ENCODE results near the gene COL6A3.
"Not testable (repeated sequence)": the region's sequence is repeated elsewhere in the genome, so short reads cannot be mapped to it uniquely, and the experiment has no call there.

The COL6A3 gene

GRCh38 chr2:237364655-237365054 lies 49.3 kb downstream of the COL6A3 start:
- Histone ChIP-seq H3K27me3 (ENCODE audit: control insufficient read depth, insufficient read depth, low read length) (no peaks in the 10 kb centered on the region), H3K4me1 (ENCODE audit: control insufficient read depth, low read depth, low read length) (peaks cover 1% of the 10 kb centered on the region), H3K4me3 (ENCODE audit: low read length) (no peak overlapping the region), H3K27ac (ENCODE audit: low read length) (no peak overlapping the region), H3K9me3 (ENCODE audit: control insufficient read depth, low read depth, low read length) (no peaks in the 10 kb centered on the region), H3K36me3 (ENCODE audit: control insufficient read depth, low read depth, low read length) (no peaks in the 10 kb centered on the region), H3K9ac (ENCODE audit: low read length) (no peak overlapping the region)

- Histone ChIP-seq H3K4me1 (ENCODE audit: control insufficient read depth, low read depth, low read length) (peaks cover 19% of the 10 kb centered on the region), H3K9ac (ENCODE audit: low read length) (no peak overlapping the region), H3K27me3 (ENCODE audit: control insufficient read depth, insufficient read depth, low read length) (no peaks in the 10 kb centered on the region), H3K4me3 (ENCODE audit: low read length) (no peak overlapping the region), H3K36me3 (ENCODE audit: control insufficient read depth, low read depth, low read length) (no peaks in the 10 kb centered on the region), H3K27ac (ENCODE audit: low read length) (no peak overlapping the region), H3K9me3 (ENCODE audit: control insufficient read depth, low read depth, low read length) (no peaks in the 10 kb centered on the region)
Observed at GRCh38 chr2:237361194-237362004, 52.6 kb downstream of the COL6A3 start.

DNA sequence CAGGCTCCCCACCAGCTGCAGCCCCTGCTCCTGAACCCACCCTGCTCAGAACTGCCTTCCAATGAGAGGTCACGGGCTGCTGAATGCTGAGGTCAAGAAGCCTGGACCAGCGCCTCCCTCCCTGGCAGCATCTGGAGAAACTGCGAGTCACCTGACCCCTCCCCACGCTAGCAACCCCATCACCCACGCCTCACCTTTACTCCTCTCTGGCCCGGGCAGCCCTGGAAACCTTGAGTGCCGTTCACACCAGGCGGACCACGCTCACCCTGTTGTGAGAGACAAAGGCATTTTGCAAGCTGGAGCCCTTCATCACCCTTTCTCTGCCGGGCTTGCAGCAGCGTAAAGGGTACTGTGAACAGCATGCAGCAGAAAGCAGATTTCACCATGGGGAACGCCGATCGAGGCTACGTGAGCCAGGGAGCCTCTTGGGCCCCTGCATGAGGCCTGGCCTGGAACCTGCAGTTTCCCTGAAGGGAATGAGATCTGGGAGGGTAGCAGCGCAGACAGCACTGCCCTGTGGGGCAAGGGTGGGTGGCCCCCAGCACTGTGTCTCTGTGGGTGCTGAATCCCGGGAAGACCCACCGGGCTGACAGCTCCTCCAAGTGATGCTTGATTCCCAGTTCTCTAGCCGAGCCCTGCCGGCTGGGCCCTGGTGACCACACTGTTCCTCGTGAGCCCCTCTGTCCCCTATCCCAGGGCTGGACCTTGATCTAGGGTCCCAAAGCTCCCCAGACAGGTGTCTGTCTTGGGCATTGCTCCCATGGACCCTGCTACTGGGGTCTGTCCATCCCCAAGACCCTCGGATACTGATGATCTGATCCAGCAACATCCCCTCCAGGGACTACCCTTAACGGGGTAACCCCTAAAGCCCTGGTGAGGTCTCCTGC lies 53.8 kb downstream of the COL6A3 start:
- H3K9me3 ChIP-seq (ENCODE audit: control insufficient read depth, low read depth, low read length) = no peaks in the 10 kb centered on the region
- no peak overlapping the region for H3K9ac ChIP-seq (ENCODE audit: low read length)
- no peak overlapping the region for H3K27ac ChIP-seq (ENCODE audit: low read length)
- no peak overlapping the region for H3K4me3 ChIP-seq (ENCODE audit: low read length)
- peaks cover 19% of the 10 kb centered on the region for H3K4me1 ChIP-seq (ENCODE audit: control insufficient read depth, low read depth, low read length)
- H3K27me3 ChIP-seq (ENCODE audit: control insufficient read depth, insufficient read depth, low read length) = no peaks in the 10 kb centered on the region
- no peaks in the 10 kb centered on the region for H3K36me3 ChIP-seq (ENCODE audit: control insufficient read depth, low read depth, low read length)

DNA sequence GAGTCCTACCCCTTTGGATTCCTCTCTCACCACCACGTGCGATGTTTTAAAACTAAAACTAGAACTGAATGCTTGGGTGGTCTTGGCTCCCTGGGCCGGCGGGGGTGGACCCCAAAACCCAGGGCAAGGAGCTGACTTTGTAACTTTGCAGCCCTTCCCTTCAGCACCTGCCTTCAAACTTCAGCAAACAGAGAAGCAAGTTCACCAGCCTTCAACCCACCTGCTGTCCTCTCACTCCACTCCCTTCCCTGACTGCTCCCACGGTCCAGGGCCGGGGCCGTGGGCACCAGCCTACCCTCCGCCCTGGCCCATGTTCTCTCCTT lies 54.5 kb downstream of the COL6A3 start:
- H3K4me1 ChIP-seq (ENCODE audit: control insufficient read depth, low read depth, low read length) = peaks cover 19% of the 10 kb centered on the region
- no peaks in the 10 kb centered on the region for H3K36me3 ChIP-seq (ENCODE audit: control insufficient read depth, low read depth, low read length)
- no peak overlapping the region for H3K4me3 ChIP-seq (ENCODE audit: low read length)
- H3K9ac ChIP-seq (ENCODE audit: low read length) = no peak overlapping the region
- H3K27ac ChIP-seq (ENCODE audit: low read length) = no peak overlapping the region
- no peaks in the 10 kb centered on the region for H3K27me3 ChIP-seq (ENCODE audit: control insufficient read depth, insufficient read depth, low read length)
- no peaks in the 10 kb centered on the region for H3K9me3 ChIP-seq (ENCODE audit: control insufficient read depth, low read depth, low read length)

DNA sequence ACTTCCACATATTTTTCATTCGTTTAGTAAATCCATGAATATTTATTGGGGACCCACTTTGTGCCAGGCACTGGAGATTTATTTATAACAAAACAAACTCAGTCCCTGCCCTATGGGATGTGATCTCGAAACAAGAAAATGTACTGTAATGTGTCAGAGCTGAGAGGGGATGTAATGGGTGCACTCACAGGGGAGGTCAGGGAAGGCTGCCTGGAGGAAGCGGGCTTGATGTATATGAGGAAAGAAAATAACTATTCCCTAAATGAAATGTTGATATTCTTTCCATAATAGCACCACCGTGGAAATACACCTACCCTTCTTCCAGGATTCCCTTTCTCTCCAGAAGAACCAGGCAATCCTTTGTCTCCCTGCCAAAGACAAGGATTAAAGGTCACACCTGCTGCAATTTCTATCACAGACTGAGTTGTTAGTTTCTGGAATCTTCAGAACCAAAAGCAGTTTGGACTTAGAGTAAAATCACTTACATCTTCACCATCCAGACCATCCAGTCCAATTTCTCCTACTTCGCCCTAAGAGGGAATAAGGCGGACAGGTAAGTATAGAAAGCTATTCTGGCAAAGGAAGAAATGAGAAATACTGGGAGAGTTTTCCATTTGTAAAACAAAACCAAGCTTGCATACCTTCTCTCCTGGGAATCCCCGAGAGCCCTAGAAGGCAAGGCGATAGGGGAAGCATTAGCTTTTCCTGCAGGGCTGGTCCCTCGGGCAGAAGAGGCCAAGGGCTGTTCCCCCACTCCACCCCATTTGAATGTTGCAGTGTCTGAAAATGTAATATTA lies 55.0 kb downstream of the COL6A3 start:
- H3K36me3 ChIP-seq (ENCODE audit: control insufficient read depth, low read depth, low read length) = no peaks in the 10 kb centered on the region
- no peak overlapping the region for H3K27ac ChIP-seq (ENCODE audit: low read length)
- no peaks in the 10 kb centered on the region for H3K9me3 ChIP-seq (ENCODE audit: control insufficient read depth, low read depth, low read length)
- H3K27me3 ChIP-seq (ENCODE audit: control insufficient read depth, insufficient read depth, low read length) = no peaks in the 10 kb centered on the region
- no peak overlapping the region for H3K9ac ChIP-seq (ENCODE audit: low read length)
- peaks cover 19% of the 10 kb centered on the region for H3K4me1 ChIP-seq (ENCODE audit: control insufficient read depth, low read depth, low read length)
- peak overlapping the region; percentile 11 for H3K4me3 ChIP-seq (ENCODE audit: low read length)

- H3K27me3 ChIP-seq (ENCODE audit: control insufficient read depth, insufficient read depth, low read length) = peaks cover 7% of the 10 kb centered on the region
- H3K27ac ChIP-seq (ENCODE audit: low read length) = no peak overlapping the region
- H3K4me1 ChIP-seq (ENCODE audit: control insufficient read depth, low read depth, low read length) = peaks cover 19% of the 10 kb centered on the region
- no peaks in the 10 kb centered on the region for H3K9me3 ChIP-seq (ENCODE audit: control insufficient read depth, low read depth, low read length)
- H3K4me3 ChIP-seq (ENCODE audit: low read length) = no peak overlapping the region
- no peaks in the 10 kb centered on the region for H3K36me3 ChIP-seq (ENCODE audit: control insufficient read depth, low read depth, low read length)
- no peak overlapping the region for H3K9ac ChIP-seq (ENCODE audit: low read length)
Observed at GRCh38 chr2:237355701-237356100, 58.3 kb downstream of the COL6A3 start.

DNA sequence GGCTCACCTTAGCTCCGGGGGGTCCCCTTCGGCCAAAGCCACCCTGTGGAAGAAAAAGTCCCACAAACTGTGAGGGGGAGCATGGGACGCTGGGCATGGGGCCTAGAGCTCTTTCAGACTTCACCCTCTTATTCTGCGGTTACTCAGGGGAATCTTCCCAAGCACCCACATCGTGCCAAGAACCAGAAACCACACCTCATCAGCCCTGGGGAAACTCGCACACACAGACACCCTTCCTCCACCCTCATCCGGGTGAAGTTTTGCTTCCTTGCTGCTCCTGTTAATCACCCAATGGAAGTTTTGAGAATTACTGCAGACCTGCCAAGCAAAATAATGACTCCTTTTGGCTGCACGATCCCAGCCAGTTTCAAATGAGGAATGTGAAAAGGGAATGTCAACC lies 59.1 kb downstream of the COL6A3 start:
- H3K4me1 ChIP-seq (ENCODE audit: control insufficient read depth, low read depth, low read length) = peaks cover 19% of the 10 kb centered on the region
- H3K9ac ChIP-seq (ENCODE audit: low read length) = no peak overlapping the region

DNA sequence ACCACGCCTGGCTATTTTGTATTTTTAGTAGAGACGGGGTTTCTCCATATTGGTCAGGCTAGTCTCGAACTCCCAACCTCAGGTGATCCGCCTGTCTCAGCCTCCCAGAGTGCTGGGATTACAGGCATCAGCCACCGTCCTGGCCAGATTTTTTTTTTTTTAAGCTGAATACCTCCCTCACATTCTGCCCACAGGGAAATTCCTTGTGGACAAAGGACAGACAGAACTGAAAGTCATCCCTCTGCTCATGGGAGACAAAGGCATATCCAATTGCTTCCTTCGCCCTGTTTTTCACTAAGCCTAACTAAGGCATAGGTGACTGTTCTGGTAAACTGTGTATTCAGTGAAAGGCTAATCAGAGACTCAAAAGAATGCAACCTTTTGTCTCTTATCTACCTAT lies 59.8 kb downstream of the COL6A3 start:
- not testable (repeated sequence) for H3K4me3 ChIP-seq (ENCODE audit: low read length); H3K9me3 ChIP-seq (ENCODE audit: control insufficient read depth, low read depth, low read length); H3K27ac ChIP-seq (ENCODE audit: low read length); H3K9ac ChIP-seq (ENCODE audit: low read length); H3K27me3 ChIP-seq (ENCODE audit: control insufficient read depth, insufficient read depth, low read length); H3K36me3 ChIP-seq (ENCODE audit: control insufficient read depth, low read depth, low read length)
- peaks cover 12% of the 10 kb centered on the region for H3K4me1 ChIP-seq (ENCODE audit: control insufficient read depth, low read depth, low read length)

More for the DNA sequence above, 59.1 kb downstream of the COL6A3 start:
- no peaks in the 10 kb centered on the region for H3K36me3 ChIP-seq (ENCODE audit: control insufficient read depth, low read depth, low read length)
- peaks cover 7% of the 10 kb centered on the region for H3K27me3 ChIP-seq (ENCODE audit: control insufficient read depth, insufficient read depth, low read length)
- no peaks in the 10 kb centered on the region for H3K9me3 ChIP-seq (ENCODE audit: control insufficient read depth, low read depth, low read length)
- H3K27ac ChIP-seq (ENCODE audit: low read length) = no peak overlapping the region
- H3K4me3 ChIP-seq (ENCODE audit: low read length) = no peak overlapping the region

DNA sequence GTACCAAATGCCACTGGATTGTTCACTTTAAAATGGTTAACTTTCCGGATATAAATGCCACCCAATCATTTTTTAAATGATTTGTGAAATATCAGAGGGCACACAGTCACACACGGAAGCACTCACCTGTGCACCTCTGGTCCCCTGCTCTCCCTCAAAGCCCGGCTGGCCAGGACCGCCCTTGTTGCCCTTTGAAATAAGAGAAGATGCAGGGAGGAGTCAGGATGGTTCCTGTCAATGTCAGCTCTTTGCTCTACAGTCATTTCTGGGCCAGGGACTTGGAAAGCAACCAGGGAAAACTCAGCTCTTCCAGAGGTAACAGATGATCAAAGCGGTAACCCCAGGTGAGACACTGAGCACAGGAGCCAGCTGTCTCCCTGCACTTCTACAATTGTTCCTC lies 60.7 kb downstream of the COL6A3 start:
- Histone ChIP-seq H3K9me3 (ENCODE audit: control insufficient read depth, low read depth, low read length) (no peaks in the 10 kb centered on the region), H3K27ac (ENCODE audit: low read length) (no peak overlapping the region), H3K4me3 (ENCODE audit: low read length) (no peak overlapping the region), H3K9ac (ENCODE audit: low read length) (no peak overlapping the region), H3K27me3 (ENCODE audit: control insufficient read depth, insufficient read depth, low read length) (peaks cover 7% of the 10 kb centered on the region), H3K4me1 (ENCODE audit: control insufficient read depth, low read depth, low read length) (peaks cover 3% of the 10 kb centered on the region), H3K36me3 (ENCODE audit: control insufficient read depth, low read depth, low read length) (no peaks in the 10 kb centered on the region)

DNA sequence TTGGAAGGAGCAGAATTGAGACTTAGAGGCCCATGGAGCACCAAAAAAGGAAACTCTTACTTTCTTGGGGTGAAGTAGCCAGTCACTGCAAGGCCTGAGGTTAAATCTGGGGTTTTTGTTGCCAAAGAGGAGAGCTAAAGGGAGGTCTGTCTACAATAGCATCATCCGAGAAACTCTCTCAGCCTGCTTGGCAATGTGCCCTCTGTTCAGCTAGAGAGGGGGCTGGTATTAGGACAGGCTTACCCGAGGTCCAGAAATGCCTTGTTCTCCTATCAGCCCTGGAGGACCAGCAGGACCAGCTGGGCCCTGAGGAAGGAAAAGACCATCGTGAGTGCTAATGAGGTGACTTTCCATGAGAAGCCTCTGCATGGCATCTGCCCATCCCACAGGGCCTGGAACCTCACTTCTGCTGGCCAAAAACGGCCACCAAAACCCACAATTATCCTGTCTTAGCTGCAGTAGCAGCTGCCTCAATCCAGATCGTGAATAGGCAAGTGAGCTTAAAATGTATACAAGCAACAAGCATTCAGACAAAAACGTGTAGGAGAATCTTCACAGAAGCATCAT lies 61.6 kb downstream of the COL6A3 start:
- Histone ChIP-seq H3K4me1 (ENCODE audit: control insufficient read depth, low read depth, low read length) (no peaks in the 10 kb centered on the region), H3K27ac (ENCODE audit: low read length) (no peak overlapping the region), H3K4me3 (ENCODE audit: low read length) (no peak overlapping the region), H3K27me3 (ENCODE audit: control insufficient read depth, insufficient read depth, low read length) (peaks cover 7% of the 10 kb centered on the region), H3K9ac (ENCODE audit: low read length) (no peak overlapping the region), H3K9me3 (ENCODE audit: control insufficient read depth, low read depth, low read length) (no peaks in the 10 kb centered on the region), H3K36me3 (ENCODE audit: control insufficient read depth, low read depth, low read length) (no peaks in the 10 kb centered on the region)

GRCh38 chr2:237351796-237352195 lies 62.2 kb downstream of the COL6A3 start:
- Histone ChIP-seq H3K9ac (ENCODE audit: low read length) (no peak overlapping the region), H3K4me3 (ENCODE audit: low read length) (no peak overlapping the region), H3K9me3 (ENCODE audit: control insufficient read depth, low read depth, low read length) (no peaks in the 10 kb centered on the region), H3K27ac (ENCODE audit: low read length) (no peak overlapping the region), H3K4me1 (ENCODE audit: control insufficient read depth, low read depth, low read length) (no peaks in the 10 kb centered on the region), H3K27me3 (ENCODE audit: control insufficient read depth, insufficient read depth, low read length) (peaks cover 7% of the 10 kb centered on the region), H3K36me3 (ENCODE audit: control insufficient read depth, low read depth, low read length) (no peaks in the 10 kb centered on the region)

All from iPS-18a (cell line).